Ovary (tissue), 10 donors: ENCODE data around the gene IMMT. TPM values are rescaled to one million over a fixed set of nuclear protein-coding genes. Genes with fewer than 3 reads are reported as not detected.
A peak's percentile ranks its signal among the peaks of the same experiment; 100 is the strongest.
"Not testable (repeated sequence)": the region's sequence is repeated elsewhere in the genome, so short reads cannot be mapped to it uniquely, and the experiment has no call there.

Source experiments
- DNase-seq, 5 donors: peaks; one replicate each; pipeline ENCODE4 v3.0.0-alpha.2; 2019 to 2020
- H3K27ac ChIP-seq, 2 donors: fragments of 200-600 bp; one replicate each; pipeline versions ENCODE4 v1.5.1 to v1.8.0; 2019 to 2022
- H3K27me3 ChIP-seq: fragments of 200-600 bp; one replicate; pipeline ENCODE4 v1.8.0; 2022
- H3K36me3 ChIP-seq: fragments of 200-600 bp; sonication (generic); one replicate; pipeline ENCODE4 v1.5.1; 2019
- H3K4me1 ChIP-seq: one replicate; pipeline ENCODE4 v1.8.1; 2013; ENCODE audit warnings: mild to moderate bottlenecking, moderate library complexity; ENCODE audit not compliant: insufficient read depth
- H3K4me3 ChIP-seq: fragments of 200-600 bp; sonication (generic); one replicate; pipeline ENCODE4 v1.5.1; 2017
- H3K9me3 ChIP-seq, 2 donors: fragments of 200-600 bp in 1 of 2; sonication (generic) in 1 of 2; one replicate each; pipeline versions ENCODE4 v1.5.1 to v1.8.1; 2013 to 2019; ENCODE audit warnings: mild to moderate bottlenecking in 1 of 2, moderate library complexity in 1 of 2
- EP300 ChIP-seq: sonication (generic); formaldehyde crosslinking; IDR thresholded peaks from one replicate; pipeline ENCODE4 v1.6.1; 2017; ENCODE audit warnings: antibody characterized with exemption
- POLR2A ChIP-seq: fragments of 450-650 bp; IDR thresholded peaks from one replicate; pipeline ENCODE4 v1.6.1; 2017; ENCODE audit warnings: antibody characterized with exemption, mild to moderate bottlenecking, moderate library complexity
- WGBS, 3 donors: extraction: QIAGEN DNeasy Blood & Tissue Kit in 1 of 3; methylation state at CpG; one replicate each; pipeline versions ENCODE4 v1.1.5 to v1.1.7; 2013 to 2017; 5-methylcytosine and 5-hydroxymethylcytosine counted together
- intact Hi-C, 4 donors: fragments of 100-400 bp; cut with DNase I; formaldehyde crosslinking; loops; one replicate each; pipeline versions ENCODE4 v1.11.0 to v1.15.1; 2022 to 2023
- long read RNA-seq, 3 donors: library from polyadenylated mRNA in 2 of 3; unstranded in 2 of 3; transcript quantifications; one replicate each; pipeline ENCODE4 v2.0.0 and lab custom pipeline, GENCODE V29; 2021 to 2026
- polyA plus RNA-seq, 2 donors: library from polyadenylated mRNA; stranded (reverse); fragments of 200-250 nt in 1 of 2; fragments of 350-450 nt in 1 of 2; fragmentation: Illumina TruSeq in 1 of 2; extraction: RNeasy Lipid Tissue Mini Kit (QIAGEN cat#74804) in 1 of 2; gene quantifications; one replicate each; pipeline ENCODE4 v1.2.3, GENCODE V29; 2013 to 2014
- total RNA-seq, 7 donors: library from RNA; depleted of rRNA in 2 of 7; stranded (reverse); fragments of >200 nt in 2 of 7; fragmentation: NEBNext Ultra II Directional in 3 of 7; extraction: Animal tissue kit (Norgen Biotek cat#: 25700) in 3 of 7; gene quantifications; one replicate each; pipeline versions ENCODE4 v1.1.0 to v1.2.4, GENCODE V29; 2016 to 2023
- TF ChIP-seq, protein P1 (sequence below), 3 donors: fragments of 450-650 bp in 2 of 3; fragments of 200-600 bp in 1 of 3; IDR thresholded peaks; one replicate each; pipeline versions ENCODE4 v1.5.1 to v1.8.0; 2016 to 2022; ENCODE audit warnings: antibody characterized with exemption in 3 of 3, mild to moderate bottlenecking in 1 of 3
- donor health status: DM: no; HTN: no; CAD: no; lungs with moderate emphysema.
- donor health status: DM: no; HTN: no; CAD: no.
- donor health status: Bipolar disorder and iron deficiency.
- donor health status: DM: yes; HTN: yes; CAD: no.
- donor health status: DM: no; HTN: no; CAD: no.
- donor health status: DM: yes; HTN: yes; CAD: no.

Gene IMMT
- total RNA-seq (10 to 100 TPM; 22.8 to 64.9 (median 48.4) TPM), polyA plus RNA-seq (10 to 100 TPM; 30.6 to 99.4 TPM)
- long read RNA-seq, donor 1, partial matches to known transcripts: 12 of 22 reads
- long read RNA-seq, donor 1, other reads (novel, unspliced or antisense): 9 of 22 reads
- long read RNA-seq, donor 2, partial matches to known transcripts: 83 of 147 reads
- long read RNA-seq, donor 2, other reads (novel, unspliced or antisense): 62 of 147 reads
- long read RNA-seq, donor 3, partial matches to known transcripts: 1 of 6 reads
- long read RNA-seq, donor 3, other reads (novel, unspliced or antisense): 5 of 6 reads

DNA sequence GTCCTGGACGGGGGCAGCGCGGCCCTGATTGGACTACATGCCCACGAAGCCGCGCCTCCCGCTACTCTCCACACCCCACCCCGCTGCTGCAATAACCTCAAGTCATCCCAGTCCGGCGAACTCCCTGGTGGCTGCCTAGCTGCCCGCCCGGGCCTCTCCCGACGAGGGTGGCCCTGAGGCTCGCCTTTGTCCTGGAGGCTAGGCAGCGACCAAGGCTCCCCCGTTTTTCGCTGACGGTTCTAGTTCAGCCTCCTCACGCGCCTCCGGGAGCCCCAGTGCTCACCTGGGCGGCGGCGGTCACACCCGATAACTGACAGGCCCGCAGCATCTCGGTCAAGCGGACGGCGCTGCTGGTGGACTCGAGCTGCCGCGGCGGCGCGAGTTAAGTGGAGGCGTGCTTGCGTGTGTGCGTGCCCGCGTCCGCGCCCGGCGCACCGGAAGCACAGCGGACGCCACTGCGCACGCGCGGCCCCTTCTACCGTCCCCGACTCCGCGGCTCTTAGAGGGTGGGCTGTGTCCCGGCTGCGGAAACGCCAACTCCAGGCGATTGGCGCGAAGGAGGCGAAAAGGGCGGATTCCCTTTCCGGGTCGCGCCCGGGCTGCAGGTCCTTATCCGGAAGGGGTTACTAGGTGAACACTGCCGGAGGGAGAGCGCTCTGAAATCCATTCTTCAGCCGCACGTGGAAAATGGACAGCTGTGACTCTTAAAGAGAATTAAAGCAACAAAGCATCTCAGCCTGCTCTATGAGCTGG, at the start of gene IMMT:
TSS of gene IMMT (minus strand) at position 408 of the 753 bp plus-strand sequence. CDS start at position 328, 80 bp downstream.
- intact Hi-C loops: loop anchor here in 1 of 4 donors (5.0 kb wide), 1 partner anchor 247 kb away; the partner anchor contains the start of gene KDM3A
- DNase-seq: peak; percentile 95 to 98 (median 96)
- 0% methylated on average over 48 to 74 of the region's 74 CpGs for WGBS, 3 donors
- TF ChIP-seq POLR2A: peak; percentile 92
- TF ChIP-seq EP300: no peak
- TF ChIP-seq, protein P1, sequence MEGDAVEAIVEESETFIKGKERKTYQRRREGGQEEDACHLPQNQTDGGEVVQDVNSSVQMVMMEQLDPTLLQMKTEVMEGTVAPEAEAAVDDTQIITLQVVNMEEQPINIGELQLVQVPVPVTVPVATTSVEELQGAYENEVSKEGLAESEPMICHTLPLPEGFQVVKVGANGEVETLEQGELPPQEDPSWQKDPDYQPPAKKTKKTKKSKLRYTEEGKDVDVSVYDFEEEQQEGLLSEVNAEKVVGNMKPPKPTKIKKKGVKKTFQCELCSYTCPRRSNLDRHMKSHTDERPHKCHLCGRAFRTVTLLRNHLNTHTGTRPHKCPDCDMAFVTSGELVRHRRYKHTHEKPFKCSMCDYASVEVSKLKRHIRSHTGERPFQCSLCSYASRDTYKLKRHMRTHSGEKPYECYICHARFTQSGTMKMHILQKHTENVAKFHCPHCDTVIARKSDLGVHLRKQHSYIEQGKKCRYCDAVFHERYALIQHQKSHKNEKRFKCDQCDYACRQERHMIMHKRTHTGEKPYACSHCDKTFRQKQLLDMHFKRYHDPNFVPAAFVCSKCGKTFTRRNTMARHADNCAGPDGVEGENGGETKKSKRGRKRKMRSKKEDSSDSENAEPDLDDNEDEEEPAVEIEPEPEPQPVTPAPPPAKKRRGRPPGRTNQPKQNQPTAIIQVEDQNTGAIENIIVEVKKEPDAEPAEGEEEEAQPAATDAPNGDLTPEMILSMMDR (IDR thresholded peaks at IDR 0.05): peak in 2 of 3 donors; percentile 17 to 34
- Histone ChIP-seq H3K4me1 (peaks cover 11% of the 10 kb centered on the region), H3K36me3 (no peaks in the 10 kb centered on the region), H3K4me3 (peak within 1 kb of the TSS; percentile 99), H3K27ac (peak within 1 kb of the TSS; percentile 77 to 98), H3K9me3 (no peaks in the 10 kb centered on the region), H3K27me3 (no peaks in the 10 kb centered on the region)

DNA sequence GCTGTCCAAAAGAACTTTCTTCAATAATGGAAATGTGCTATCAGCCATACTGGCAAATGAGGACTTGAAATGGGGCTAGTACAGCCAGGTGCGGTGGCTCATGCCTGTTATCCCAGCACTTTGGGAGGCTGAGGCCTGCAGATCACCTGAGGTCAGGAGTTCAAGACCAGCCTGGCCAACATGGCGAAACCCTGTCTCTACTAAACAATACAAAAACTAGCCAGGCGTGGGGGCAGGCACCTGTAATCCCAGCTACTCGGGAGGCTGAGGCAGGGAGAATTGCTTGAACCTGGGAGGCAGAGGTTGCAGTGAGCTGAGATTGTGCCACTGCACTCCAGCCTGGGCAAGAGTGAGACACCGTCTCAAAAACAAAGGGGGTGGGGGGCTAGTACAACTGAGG, 49.5 kb upstream of the IMMT start:
- H3K4me1 ChIP-seq, H3K36me3 ChIP-seq, intact Hi-C loops, H3K4me3 ChIP-seq, H3K9me3 ChIP-seq, H3K27ac ChIP-seq, H3K27me3 ChIP-seq, DNase-seq: not testable (repeated sequence)
- 93 to 96% (median 94%) methylated on average over 5 of the region's 5 CpGs for WGBS, 3 donors

DNA sequence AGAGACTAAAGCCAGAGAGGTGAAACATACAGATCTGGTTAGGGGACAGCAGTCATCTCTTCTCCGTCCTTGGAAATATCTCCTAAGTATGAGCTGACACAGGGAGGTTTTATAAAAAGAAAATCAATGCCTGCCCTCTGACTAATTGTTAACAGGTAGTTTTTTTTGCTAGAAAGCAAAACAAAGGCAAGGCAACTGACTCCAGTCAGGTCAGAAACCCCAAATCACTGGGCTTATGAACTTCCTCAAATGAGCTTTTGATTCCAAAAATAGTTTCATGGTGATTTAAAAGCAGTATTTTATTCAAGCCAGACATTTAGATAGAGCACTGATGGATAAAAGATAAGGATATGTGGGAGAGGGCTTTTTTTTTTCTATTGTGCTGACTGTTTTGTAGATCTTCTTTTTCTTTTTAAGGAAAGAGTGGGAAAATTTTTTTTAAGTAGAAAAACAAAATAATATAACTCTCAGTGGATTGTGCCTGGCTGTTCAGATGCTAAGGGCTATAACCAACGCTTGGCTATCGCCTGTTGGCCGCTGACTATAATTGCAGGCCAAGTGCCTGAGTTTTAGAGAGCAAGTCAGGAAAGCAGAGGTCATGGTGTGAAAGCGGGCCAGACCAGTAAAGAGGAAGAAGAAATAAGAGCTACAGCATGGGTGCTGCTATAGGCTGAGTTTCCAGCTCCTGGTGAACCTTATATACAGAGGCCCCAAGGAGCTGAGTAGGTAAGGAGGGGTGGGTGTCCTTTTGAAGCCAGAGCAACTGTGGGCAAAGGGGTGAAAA, 48.9 kb upstream of the IMMT start:
- DNase-seq: no peak
- no peak for TF ChIP-seq POLR2A
- H3K4me1 ChIP-seq: no peaks in the 10 kb centered on the region
- H3K36me3 ChIP-seq: no peaks in the 10 kb centered on the region
- H3K9me3 ChIP-seq: no peaks in the 10 kb centered on the region
- no peaks in the 10 kb centered on the region for H3K27me3 ChIP-seq
- intact Hi-C loops: no loop called here
- H3K4me3 ChIP-seq: no peak overlapping the region
- no peak overlapping the region for H3K27ac ChIP-seq
- WGBS, 3 donors: 85 to 88% (median 87%) methylated on average over 5 of the region's 5 CpGs

DNA sequence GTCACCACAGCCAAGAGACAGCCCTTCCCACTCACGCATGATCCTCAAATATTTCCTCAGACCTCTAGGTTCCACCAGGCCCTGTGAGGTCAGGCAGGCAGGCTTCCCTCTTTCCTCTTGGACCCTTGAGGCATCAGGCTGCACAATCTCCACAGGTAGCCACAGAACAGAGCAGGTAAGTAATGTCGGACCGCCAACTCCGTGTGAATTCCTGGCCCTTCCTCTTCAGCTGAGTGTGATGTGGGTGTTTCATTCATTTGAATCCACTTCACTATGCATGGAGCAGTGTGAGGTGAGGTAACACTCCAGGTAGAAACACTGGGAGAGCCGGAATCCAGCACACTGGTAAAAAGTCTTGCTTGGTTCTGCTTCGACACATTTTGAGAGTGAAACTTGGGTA, 48.0 kb upstream of the IMMT start:
- Histone ChIP-seq H3K27me3 (no peaks in the 10 kb centered on the region), H3K36me3 (no peaks in the 10 kb centered on the region), H3K9me3 (no peaks in the 10 kb centered on the region), H3K4me1 (no peaks in the 10 kb centered on the region), H3K4me3 (no peak overlapping the region), H3K27ac (no peak overlapping the region)
- intact Hi-C loops: no loop called here
- no peak for DNase-seq
- TF ChIP-seq POLR2A: no peak
- TF ChIP-seq, protein P1 (IDR thresholded peaks at IDR 0.05): no peak
- TF ChIP-seq EP300: no peak
- WGBS, 3 donors: 81 to 88% (median 85%) methylated on average over 6 of the region's 6 CpGs

DNA sequence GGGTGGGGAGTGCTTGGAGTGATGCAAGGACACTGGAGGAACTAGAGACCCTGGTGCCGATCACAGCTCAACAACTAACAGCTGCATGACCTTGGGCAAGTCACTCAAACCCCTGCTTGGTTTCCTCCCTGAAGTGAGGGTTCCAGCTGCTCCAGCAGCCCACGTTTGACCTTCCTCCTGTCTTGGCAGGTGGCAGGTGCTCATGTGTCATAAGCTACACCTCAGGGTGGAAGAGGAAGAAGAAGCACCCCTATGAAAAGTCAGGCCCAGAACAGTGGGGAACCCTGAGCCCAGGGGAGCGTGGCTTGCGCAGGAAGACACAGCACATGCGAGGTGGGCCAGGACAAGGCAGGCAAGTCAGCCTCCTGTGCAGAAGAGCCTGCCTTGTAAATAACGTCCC, 46.3 kb upstream of the IMMT start:
- no peaks in the 10 kb centered on the region for H3K27me3 ChIP-seq
- 66 to 75% (median 69%) methylated on average over 6 of the region's 6 CpGs for WGBS, 3 donors
- no peaks in the 10 kb centered on the region for H3K9me3 ChIP-seq
- intact Hi-C loops: no loop called here
- no peak for DNase-seq
- no peak overlapping the region for H3K4me3 ChIP-seq
- TF ChIP-seq EP300: no peak
- no peak for TF ChIP-seq POLR2A
- TF ChIP-seq, protein P1 (IDR thresholded peaks at IDR 0.05): no peak
- H3K36me3 ChIP-seq: no peaks in the 10 kb centered on the region
- H3K4me1 ChIP-seq: no peaks in the 10 kb centered on the region
- no peak overlapping the region for H3K27ac ChIP-seq
